HCT116 (cell line): ENCODE data around the gene CBX8.

Experiments used
- EZH2phosphoT487 ChIP-seq: fragments of 200-600 bp; IDR thresholded peaks from 2 replicates; pipeline ENCODE4 v1.6.1; 2018; ENCODE audit warnings: antibody characterized with exemption, borderline replicate concordance
- SP1 ChIP-seq: IDR thresholded peaks from 2 replicates; pipeline ENCODE4 v1.6.1; 2012; ENCODE audit warnings: low read depth
- ZBTB33 ChIP-seq: IDR thresholded peaks from 2 replicates; pipeline ENCODE4 v1.6.1; 2011; ENCODE audit warnings: mild to moderate bottlenecking, low read length, moderate library complexity; ENCODE audit not compliant: insufficient replicate concordance; ENCODE audit errors: extremely low read depth
- TF ChIP-seq, protein P1 (sequence below): IDR thresholded peaks from 2 replicates; pipeline ENCODE4 v1.6.1; 2012

DNA sequence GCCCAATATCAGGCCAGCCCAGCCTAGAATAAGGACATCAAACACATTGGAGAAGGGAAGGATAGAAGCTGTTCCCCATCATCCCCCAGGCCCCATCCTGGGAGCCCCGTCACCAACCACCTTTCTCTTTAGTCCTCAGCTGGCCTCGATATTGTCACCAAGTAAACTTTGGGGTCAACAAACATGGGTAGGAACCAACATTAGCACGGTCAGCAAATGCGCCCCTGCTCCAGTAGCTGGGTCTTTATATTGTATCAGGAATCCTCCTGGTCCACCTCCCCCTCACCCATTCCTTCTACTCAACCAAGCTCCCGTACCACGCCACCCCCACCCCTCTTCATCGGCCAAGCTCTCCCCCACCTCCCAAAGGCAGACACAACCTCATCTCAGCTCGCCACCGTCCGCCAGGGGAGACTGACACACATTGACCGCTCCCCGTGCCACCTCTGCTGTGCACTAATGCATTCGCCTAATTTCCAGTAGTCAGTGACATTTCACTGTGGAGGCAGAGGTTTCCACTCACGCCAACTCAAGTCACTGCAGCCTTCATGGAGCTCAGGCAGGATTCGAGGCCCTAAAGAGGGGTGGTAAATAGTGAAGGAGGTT lies 39.6 kb downstream of the CBX8 start:
- TF ChIP-seq, protein P1, sequence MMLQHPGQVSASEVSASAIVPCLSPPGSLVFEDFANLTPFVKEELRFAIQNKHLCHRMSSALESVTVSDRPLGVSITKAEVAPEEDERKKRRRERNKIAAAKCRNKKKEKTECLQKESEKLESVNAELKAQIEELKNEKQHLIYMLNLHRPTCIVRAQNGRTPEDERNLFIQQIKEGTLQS: no peak
- TF ChIP-seq ZBTB33 (no peak), SP1 (no peak), EZH2phosphoT487 (no peak)
